HL-60 (cell line): Measurements from ENCODE around the gene SLC13A1.

Experiments
- DNase-seq, 2 experiments: peaks; one replicate each; pipeline ENCODE4 v3.0.0-alpha.2; 2010 to 2020; ENCODE audit warnings: low read depth in 1 of 2, low spot score in 1 of 2
- H3K27ac ChIP-seq: fragments of 250-450 bp; sonication (Bioruptor Pico); replicated peaks from 2 replicates; pipeline ENCODE4 v1.5.1; 2020; ENCODE audit warnings: mild to moderate bottlenecking, moderate library complexity
- H3K27me3 ChIP-seq: fragments of 250-450 bp; sonication (Bioruptor Pico); 2 replicates; pipeline ENCODE4 v1.5.1; 2021; ENCODE audit warnings: mild to moderate bottlenecking, moderate library complexity; ENCODE audit not compliant: insufficient read depth, poor library complexity, severe bottlenecking
- H3K4me3 ChIP-seq: replicated peaks from 2 replicates; pipeline ENCODE4 v1.5.1; 2011; ENCODE audit warnings: mild to moderate bottlenecking, control low read depth, low read length; ENCODE audit not compliant: insufficient read depth
- CTCF ChIP-seq: IDR thresholded peaks from one replicate; pipeline ENCODE4 v1.5.1; 2011; ENCODE audit warnings: low read length, control low read depth, inconsistent platforms; ENCODE audit not compliant: insufficient read depth
- GABPA ChIP-seq: IDR thresholded peaks from 2 replicates; pipeline ENCODE4 v1.6.1; 2012; ENCODE audit warnings: low read depth
- POLR2AphosphoS5 ChIP-seq: IDR thresholded peaks from 2 replicates; pipeline ENCODE4 v1.6.1; 2012; ENCODE audit warnings: low read depth
- REST ChIP-seq: IDR thresholded peaks from 2 replicates; pipeline ENCODE4 v1.6.1; 2012; ENCODE audit warnings: low read depth; ENCODE audit not compliant: insufficient replicate concordance
- SPI1 ChIP-seq: IDR thresholded peaks from 2 replicates; pipeline ENCODE4 v1.6.1; 2012; ENCODE audit warnings: low read depth, mild to moderate bottlenecking, borderline replicate concordance

The SLC13A1 gene

GRCh38 chr7:123122916-123123315 lies 76.9 kb downstream of the SLC13A1 start:
- DNase-seq = no peak
- no peak overlapping the region for H3K4me3 ChIP-seq
- TF ChIP-seq SPI1 = no peak
- no peak for TF ChIP-seq GABPA
- TF ChIP-seq REST = no peak
- TF ChIP-seq CTCF = no peak
- no peak for TF ChIP-seq POLR2AphosphoS5

GRCh38 chr7:123120286-123120685 lies 79.5 kb downstream of the SLC13A1 start:
- TF ChIP-seq POLR2AphosphoS5 (no peak), REST (no peak)
- no peak for DNase-seq
- Histone ChIP-seq H3K27ac (no peak overlapping the region), H3K4me3 (no peak overlapping the region), H3K27me3 (no peaks in the 10 kb centered on the region)

More at GRCh38 chr7:123122916-123123315, 76.9 kb downstream of the SLC13A1 start:
- no peaks in the 10 kb centered on the region for H3K27me3 ChIP-seq
- no peak overlapping the region for H3K27ac ChIP-seq

- Histone ChIP-seq H3K4me3 (no peak overlapping the region), H3K27me3 (no peaks in the 10 kb centered on the region), H3K27ac (no peak overlapping the region)
- DNase-seq = no peak
- TF ChIP-seq GABPA (no peak), SPI1 (no peak), REST (no peak), POLR2AphosphoS5 (no peak), CTCF (no peak)
These were observed 84.4 kb downstream of the SLC13A1 start for GRCh38 chr7:123115331-123115730.

- no peaks in the 10 kb centered on the region for H3K27me3 ChIP-seq
- no peak for DNase-seq
- no peak overlapping the region for H3K4me3 ChIP-seq
- H3K27ac ChIP-seq = no peak overlapping the region
- TF ChIP-seq REST (no peak), CTCF (no peak)
These were observed 85.5 kb downstream of the SLC13A1 start for GRCh38 chr7:123114288-123114687.
